Stimulated activated CD8-positive, alpha-beta memory T cell treated with anti-CD3 and anti-CD28 coated beads, Interleukin-7, amount 100 ng/mL, for 24 hours (primary cell): ENCODE results near the gene UMOD.

Experiments
- DNase-seq: peaks from one replicate; pipeline ENCODE4 v3.0.0-alpha.2; 2020; ENCODE audit warnings: low read depth

UMOD gene

DNA sequence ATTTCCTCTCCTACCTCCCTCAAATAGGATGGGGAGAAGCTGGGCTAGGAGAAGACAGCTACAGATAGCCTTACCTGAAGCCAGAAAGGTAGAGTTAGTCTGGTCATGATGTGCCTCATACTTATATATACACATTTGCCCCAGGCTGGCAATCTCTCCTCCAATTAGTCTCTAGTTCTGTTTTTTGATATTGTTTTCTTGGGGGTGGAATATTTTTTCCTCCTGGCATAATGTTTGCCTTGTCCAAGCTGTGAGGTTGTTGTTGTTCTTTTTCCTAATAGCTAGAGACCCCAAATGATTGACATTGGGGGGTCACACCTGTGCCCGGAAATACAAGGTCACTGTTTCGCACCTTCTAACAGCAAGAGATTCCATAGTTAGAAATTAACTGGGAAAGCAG is at the start of gene UMOD:
Gene UMOD (minus strand): TSS at position 101 of the 400 bp plus-strand sequence. CDS start 1,978 bp downstream, outside the sequence.
- no peak for DNase-seq

DNA sequence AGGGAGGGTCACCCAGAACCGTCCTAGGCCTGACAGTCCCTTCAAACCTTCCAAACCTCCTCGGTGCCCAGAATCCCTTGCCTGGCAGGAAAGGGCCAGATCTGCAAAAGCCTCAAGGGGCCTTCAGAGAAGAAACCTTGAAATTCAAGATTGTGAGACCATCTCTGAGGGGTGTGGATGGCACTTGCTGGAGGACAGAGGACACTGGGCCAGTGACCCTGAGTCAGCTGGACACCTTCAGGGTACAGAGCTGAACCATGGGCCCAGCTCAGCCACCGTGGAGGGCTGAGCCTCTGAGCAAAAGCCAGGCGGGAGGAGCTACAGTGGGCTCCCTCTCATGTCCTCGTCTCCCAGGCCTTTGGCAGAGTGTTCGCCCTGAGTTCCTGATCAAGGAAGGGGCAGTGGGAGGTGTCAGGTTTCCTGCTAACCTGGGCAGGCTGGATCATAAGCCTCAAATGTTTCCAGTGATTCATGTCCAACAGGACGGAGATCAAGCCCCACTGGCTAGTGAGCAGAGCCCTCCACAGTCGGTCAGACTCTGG is 49.0 kb upstream of the UMOD start:
- no peak for DNase-seq

DNA sequence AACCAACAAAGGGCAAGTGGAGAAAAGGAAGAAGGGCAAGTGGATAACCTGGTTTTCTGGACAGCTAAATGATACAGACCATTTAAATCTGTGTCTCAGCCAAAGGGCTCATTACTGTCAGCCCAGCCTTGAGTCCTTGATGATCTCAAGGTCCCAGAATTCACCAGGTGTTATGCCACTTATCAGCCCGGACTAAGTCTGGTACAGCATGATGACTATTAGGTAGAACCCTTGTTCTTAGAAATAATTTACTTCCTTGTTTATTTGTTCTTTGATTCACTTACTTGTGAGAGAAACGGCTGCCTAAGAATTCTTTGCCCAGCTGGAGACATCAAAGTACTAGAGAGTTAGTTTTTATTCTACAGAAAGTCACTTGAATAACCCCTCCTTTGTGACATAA is 48.6 kb upstream of the UMOD start:
- DNase-seq = no peak

DNA sequence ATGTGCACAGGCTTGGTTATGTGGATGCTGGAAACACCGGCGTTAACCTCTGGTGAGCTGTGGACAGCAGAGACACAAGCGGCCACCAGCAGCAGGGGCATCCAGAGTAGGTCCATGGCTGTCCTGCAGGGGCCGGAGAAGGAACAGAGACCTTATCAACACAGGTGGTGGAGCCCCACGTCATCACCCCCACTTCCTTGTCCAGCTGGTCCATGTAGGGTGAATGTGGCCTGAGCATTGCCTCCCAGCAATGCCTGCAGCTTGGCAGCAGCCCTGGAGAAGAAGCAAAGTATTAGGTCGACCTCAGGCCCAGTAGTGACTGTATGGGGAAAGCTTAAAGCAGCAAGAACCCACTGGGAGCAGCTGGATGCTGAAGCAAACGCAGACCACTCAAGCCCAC is 46.7 kb upstream of the UMOD start:
- no peak for DNase-seq

DNA sequence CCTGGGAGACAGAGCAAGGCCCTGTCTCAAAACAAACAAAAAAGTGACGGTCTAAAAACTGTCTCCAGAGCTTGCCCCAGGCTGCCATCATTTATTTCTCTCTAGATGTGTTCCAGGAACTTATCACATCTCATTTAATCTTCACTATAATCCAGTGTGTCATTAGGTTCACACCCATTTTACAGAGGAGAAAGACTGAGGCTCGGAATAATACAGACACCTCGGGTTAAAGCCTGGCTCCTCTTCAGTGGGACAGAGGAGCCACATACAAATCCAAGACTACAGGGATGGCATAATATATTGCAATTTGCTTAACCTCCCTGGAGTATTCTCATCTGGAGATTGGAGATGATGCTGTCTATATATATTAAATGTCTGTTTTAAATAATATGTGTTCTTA is 46.1 kb upstream of the UMOD start:
- no peak for DNase-seq

GRCh38 chr16:20397468-20398074 is 45.1 kb upstream of the UMOD start:
- DNase-seq = no peak

GRCh38 chr16:20396846-20397467 is 44.4 kb upstream of the UMOD start:
- DNase-seq = no peak

- no peak for DNase-seq
Observed at GRCh38 chr16:20395946-20396345, 43.4 kb upstream of the UMOD start.

GRCh38 chr16:20393801-20394577 is 41.5 kb upstream of the UMOD start:
- no peak for DNase-seq

DNA sequence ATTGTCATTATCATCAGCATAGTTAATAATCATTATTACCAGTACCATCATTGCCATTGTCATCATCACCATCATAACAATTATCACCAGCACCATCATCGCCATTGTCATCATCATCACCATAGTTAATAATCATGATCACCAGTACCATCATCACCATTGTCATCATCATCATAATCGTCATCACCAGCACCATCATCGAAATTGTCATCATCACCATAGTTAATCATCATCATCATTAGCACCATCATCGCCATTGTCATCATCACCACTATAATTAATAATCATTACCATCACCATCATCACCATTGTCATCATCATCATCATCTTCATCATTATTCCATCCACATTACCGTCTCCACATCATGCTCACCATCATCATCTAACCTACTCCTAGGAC is 38.5 kb upstream of the UMOD start:
- no peak for DNase-seq

GRCh38 chr16:20388854-20389253 is 36.3 kb upstream of the UMOD start:
- no peak for DNase-seq

GRCh38 chr16:20387978-20388377 is 35.5 kb upstream of the UMOD start:
- DNase-seq = no peak

- peak; percentile 18 for DNase-seq
Observed at GRCh38 chr16:20385844-20386832, 33.6 kb upstream of the UMOD start.

DNA sequence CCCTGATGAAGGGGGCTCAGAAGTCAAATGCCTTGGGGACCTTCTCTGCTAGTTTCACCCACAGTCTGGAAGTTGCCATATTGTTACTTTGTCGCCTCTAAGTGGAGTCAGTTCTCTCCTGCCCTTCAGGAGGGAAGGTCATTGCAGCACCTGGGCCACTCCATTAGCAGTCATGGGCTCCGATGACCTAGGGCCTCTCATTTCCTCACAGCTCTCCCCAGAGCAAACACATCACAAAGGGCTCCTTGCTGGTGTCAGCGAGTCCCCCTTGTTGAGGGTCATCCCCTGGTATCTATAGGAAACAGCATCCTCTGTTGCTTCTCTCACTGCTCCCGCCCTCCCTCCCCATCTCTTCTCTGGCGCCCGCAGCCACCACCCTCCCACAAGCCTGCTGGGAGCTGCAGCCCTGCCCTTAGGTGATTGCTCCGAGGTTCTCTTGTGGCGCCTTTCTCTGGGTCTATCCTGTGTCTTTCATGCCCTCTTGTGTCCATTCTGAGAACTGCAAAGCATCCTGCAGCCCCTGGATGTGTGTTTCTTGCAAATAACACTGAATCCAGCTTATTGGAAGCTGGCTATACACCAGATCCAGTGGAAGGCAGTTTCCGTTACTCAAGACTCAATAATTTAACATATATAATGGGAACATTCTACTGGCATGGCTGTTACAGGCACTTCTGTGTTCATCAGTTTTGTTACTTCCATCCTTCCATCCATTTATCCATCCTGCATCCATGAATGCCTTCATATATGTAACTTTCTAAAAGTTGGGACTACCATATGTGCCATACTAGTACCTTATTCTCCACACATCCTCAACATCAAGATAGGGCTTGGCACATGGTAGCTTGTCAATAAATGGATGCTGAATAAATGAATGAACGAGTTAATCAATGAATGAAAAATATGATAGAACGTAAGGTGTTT is 30.9 kb upstream of the UMOD start:
- DNase-seq = peak; percentile 5

DNA sequence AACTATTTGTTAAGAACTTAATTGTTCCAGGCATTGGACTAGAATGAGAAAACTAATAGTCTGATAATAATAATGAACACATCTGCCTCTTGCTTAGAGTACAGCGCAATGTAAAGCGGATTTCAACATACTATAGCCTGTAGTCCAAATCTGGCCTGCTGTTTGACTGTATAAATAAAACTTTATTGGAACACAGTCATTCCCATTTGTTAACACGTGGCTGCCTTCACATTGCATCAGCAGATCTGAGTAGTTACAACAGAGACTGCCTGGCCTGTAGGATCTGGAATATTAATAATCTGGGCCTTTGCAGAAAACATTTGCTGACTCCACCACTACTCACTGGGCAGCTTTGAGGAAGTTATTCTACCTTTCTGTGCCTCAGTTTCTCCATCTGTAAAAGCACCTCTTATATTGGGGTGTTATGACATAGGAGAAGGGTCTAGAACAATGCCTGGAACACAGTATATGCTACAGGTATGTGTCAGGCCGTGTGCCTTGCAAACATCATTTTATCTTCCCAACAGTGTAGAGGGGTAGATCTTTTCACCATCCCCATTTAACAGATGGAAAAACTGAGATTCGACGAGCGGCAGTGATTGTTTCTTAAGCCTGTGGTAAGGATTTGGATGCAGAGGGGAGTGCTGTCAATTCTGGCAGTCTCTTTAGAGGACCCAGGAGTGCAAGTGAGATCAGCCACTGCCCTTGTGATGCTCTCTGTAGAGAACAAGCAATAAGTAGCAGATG is 29.9 kb upstream of the UMOD start:
- no peak for DNase-seq

GRCh38 chr16:20380782-20381181 is 28.3 kb upstream of the UMOD start:
- DNase-seq = no peak

- DNase-seq = no peak
Observed at GRCh38 chr16:20377181-20377580, 24.7 kb upstream of the UMOD start.

DNA sequence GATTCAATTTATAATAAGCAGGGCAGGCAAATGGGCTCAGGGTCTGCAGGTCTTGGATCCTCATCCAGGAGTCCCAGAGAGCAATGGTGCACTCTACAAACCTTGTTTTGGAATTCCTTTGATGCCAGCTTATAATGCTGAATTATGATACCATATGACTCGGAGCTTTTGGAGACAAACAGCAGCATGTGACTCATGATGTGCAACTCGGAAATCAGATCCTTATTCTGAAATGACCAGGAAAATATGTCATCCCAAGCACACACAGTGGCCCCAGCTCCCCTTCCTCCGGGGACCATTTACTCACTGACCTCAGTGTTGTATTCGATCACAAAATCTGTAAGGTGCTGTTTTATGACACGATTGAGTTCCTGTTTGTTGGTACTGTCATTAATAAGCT is 20.2 kb upstream of the UMOD start:
- DNase-seq = no peak

- no peak for DNase-seq
Observed at GRCh38 chr16:20369452-20370054, 17.0 kb upstream of the UMOD start.

DNA sequence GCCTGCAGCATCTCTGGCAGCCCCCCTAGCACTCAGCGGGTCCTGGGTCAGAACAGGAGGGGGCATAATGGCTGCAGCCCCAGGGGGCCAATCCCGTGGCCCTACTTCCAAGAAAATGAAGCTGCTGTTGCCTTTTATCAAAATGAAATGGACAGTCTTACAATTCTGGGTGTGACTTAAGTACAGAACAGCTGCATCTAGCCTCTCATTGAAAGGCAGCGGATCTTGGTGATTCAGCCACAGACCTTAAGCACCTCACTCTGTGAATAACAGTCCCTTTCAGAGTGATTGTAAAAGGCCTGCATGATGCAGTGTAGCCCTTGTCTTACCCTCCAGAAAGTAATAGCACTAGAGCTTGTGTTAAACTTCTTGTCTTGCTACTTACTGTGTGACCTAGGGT is 11.5 kb upstream of the UMOD start:
- DNase-seq = no peak
